Choroid plexus epithelial cell (primary cell): ENCODE measurements around the gene GLS2.
A peak's percentile ranks its signal among the peaks of the same experiment; 100 is the strongest.
"Not testable (repeated sequence)": the region's sequence is repeated elsewhere in the genome, so short reads cannot be mapped to it uniquely, and the experiment has no call there.

Source experiments
- DNase-seq: peaks from one replicate; pipeline ENCODE4 v3.0.0-alpha.2; 2010; ENCODE audit warnings: low read depth
- H3K4me3 ChIP-seq: 2 replicates; pipeline ENCODE4 v1.5.1; 2011; ENCODE audit warnings: low read depth, mild to moderate bottlenecking, control low read depth, low read length, moderate library complexity
- TF ChIP-seq, protein P1 (sequence below): conservative IDR thresholded peaks from 2 replicates; pipeline ENCODE4 v1.5.1; 2011; ENCODE audit warnings: low read depth, mild to moderate bottlenecking, control low read depth, inconsistent platforms, low read length, moderate library complexity

GLS2 gene

DNA sequence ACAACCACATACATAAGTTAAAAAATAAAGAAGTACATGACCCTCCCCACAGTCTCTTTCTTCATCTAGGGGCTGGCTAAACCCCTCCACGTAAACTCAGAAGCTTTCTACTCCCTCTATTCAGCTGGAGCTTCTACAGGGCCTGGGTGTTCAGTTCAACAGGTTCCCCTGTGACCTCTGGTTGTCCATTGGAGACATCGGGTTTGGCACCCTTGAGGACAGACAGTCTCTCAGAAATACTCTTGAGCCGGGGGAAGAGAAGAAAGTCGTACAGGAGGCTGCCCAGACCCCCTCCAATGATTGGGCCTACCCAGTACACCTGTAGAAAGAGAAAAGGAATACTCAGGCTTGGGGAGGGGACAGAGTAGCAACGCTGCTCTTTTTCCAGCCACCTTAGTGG lies 36.8 kb downstream of the GLS2 start:
- no peak for DNase-seq
- H3K4me3 ChIP-seq: no peak overlapping the region
- TF ChIP-seq, protein P1, sequence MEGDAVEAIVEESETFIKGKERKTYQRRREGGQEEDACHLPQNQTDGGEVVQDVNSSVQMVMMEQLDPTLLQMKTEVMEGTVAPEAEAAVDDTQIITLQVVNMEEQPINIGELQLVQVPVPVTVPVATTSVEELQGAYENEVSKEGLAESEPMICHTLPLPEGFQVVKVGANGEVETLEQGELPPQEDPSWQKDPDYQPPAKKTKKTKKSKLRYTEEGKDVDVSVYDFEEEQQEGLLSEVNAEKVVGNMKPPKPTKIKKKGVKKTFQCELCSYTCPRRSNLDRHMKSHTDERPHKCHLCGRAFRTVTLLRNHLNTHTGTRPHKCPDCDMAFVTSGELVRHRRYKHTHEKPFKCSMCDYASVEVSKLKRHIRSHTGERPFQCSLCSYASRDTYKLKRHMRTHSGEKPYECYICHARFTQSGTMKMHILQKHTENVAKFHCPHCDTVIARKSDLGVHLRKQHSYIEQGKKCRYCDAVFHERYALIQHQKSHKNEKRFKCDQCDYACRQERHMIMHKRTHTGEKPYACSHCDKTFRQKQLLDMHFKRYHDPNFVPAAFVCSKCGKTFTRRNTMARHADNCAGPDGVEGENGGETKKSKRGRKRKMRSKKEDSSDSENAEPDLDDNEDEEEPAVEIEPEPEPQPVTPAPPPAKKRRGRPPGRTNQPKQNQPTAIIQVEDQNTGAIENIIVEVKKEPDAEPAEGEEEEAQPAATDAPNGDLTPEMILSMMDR: no peak

DNA sequence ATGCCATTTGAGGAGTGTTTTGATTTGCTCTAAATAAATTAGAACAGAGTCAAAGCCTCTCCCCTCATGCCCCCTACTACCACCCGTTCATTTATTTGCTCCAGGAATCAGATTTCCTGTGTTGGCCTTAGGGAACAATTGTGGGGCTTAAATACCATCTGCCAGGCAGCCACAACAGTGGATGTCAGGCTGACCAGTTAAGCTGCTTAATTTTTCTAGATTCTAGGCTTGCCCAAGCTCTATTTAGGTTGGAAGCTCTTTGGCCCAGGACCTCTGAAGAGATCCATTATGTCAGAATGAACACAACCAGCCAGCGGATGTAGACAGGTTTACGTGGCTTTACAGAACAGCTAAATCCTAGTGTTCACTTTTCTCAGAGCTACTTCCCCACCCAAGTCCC lies 37.7 kb downstream of the GLS2 start:
- TF ChIP-seq, protein P1: no peak
- DNase-seq: no peak
- no peak overlapping the region for H3K4me3 ChIP-seq

DNA sequence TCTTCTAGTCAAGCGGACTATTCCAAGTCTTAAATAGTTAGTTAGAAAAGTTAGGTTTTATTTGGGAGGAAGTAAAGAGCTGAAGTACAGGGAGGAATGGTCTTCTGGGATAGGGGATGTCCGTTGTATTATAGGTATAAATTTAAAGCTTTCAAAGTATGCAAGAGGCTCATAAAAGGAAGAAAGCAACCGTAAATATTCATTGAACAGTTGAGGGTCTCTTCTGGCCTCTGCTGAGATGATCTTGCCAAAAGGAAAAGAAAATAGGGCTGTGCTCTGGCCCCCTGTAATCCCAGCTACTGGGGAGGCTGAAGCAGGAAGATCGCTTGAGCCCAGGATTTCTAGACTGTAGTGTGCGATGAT lies 38.4 kb downstream of the GLS2 start:
- no peak for DNase-seq
- peak overlapping the region; percentile 88 for H3K4me3 ChIP-seq
- TF ChIP-seq, protein P1: no peak

DNA sequence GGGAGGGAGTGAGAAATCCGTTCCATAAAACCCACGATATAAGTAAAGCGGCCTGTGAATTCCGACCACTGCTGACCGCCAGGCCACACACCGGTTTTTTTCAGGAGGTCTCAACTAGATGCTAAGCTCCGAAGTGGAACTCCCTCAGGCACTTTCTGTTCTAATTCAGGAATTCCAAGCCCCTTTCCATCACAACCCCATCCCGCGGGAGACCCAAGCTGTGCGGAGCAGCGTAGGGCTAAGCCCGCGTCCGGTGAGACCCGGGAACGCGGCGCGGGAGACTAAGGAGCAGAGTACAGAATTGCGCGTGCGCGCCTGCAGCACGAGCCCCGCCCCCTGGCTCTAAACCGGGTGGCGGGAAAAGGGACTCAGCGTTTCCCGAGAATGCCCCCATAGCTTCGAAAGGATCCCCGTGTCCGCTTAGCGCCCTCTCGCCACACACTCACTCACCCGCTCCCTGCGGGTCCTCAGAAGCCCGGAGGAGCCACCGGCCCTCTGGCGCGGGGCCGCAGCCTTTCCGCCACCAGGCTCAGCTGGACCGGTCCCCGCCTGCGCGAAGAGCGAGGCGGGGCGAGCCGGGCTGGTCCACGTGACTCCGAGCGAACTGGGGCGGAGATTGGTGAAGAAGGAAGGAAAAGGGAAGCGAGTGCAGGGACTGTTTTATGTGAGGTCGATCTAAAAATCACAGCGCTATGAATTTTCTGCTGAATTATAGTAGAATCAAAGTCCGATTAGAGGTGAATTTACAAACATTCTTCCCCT lies 38.9 kb downstream of the GLS2 start, which contains the start of gene TIMELESS:
TSS of gene TIMELESS (minus strand) at position 567 of the 762 bp plus-strand sequence. CDS start 15,256 bp downstream, outside the sequence.
- peak; percentile 90 for DNase-seq
- H3K4me3 ChIP-seq: peak within 1 kb of the TSS; percentile 88
- TF ChIP-seq, protein P1: peak; percentile 23

- not testable (repeated sequence) for H3K4me3 ChIP-seq, DNase-seq
Observed at GRCh38 chr12:56443208-56443607, 44.8 kb downstream of the GLS2 start.

DNA sequence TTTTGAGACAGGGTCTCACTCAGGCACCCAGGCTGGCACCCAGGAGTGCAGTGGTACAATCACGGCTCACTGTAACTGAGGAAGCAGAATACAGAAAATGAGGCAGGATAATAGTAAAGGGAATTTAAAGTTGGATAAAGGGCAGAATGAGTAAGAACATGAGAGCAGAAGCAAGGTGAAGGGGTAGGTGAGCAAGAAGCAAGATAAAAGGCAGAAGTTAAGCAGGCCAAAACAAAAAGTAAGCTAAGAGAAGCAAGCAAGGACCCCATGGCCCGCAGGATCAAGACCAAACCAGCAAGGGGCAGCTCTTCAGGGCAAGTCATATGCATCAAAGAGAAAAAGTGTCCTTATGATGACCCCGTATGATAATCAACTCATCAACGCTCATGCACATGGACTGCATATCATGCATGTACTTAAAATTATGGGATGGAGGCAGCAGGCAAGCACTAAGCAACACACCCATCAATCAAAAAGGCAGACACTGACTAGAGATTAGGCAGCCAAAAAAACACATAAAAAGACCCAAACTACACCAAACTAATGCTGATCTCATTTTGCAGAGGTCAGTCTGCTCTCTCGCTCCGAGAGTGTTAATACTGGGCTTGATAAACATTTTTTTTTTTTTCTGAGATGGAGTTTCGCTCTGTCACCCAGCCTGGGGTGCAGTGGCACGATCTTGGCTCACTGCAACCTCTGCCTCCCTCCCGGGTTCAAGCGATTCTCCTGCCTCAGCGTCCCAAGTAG lies 50.4 kb downstream of the GLS2 start:
- DNase-seq: no peak
- H3K4me3 ChIP-seq: no peak overlapping the region
- TF ChIP-seq, protein P1: no peak

DNA sequence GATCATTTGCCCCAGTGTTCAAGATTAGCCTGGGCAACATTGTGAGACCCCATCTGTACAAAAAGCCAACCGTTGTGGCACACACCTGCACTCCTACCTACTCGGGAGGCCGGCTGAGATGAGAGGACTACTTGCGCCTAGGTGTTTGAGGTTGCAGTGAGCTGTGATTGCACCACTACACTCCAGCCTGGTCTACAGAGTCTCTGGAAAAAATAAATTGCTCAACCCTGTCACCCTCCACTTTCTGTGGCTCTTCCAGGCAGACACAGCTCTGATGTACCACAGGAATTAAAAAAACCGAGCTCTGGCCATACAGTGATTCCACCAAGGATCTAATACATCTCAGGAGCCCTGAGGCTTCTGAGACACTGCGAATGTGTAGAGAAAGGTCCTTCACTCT lies 53.1 kb downstream of the GLS2 start:
- DNase-seq: no peak
- no peak overlapping the region for H3K4me3 ChIP-seq
- TF ChIP-seq, protein P1: no peak
